Esophagus squamous epithelium (tissue), 4 donors: ENCODE data around the gene ELOVL7.

Experiments used
- CTCF ChIP-seq, 6 experiments: fragments of 450-650 bp in 4 of 6; fragments of 200-600 bp in 2 of 6; sonication (generic) in 2 of 6; IDR thresholded peaks; one replicate each; pipeline ENCODE4 v1.5.1; 2016 to 2019; ENCODE audit warnings: antibody characterized with exemption in 6 of 6, mild to moderate bottlenecking in 4 of 6, moderate library complexity in 4 of 6
- POLR2A ChIP-seq, 4 donors: fragments of 450-650 bp; IDR thresholded peaks; one replicate each; pipeline ENCODE4 v1.6.1; 2017; ENCODE audit warnings: antibody characterized with exemption in 4 of 4, mild to moderate bottlenecking in 4 of 4, moderate library complexity in 3 of 4

GRCh38 chr5:60829490-60830266, 14.4 kb downstream of the ELOVL7 start:
- TF ChIP-seq CTCF (IDR thresholded peaks at IDR 0.05) (no peak), POLR2A (IDR thresholded peaks at IDR 0.05) (no peak)
